Brain pericyte (primary cell): Measurements from ENCODE around the gene LRRFIP2.
"Not testable (repeated sequence)": the region's sequence is repeated elsewhere in the genome, so short reads cannot be mapped to it uniquely, and the experiment has no call there.

Experiments
- DNase-seq: peaks from one replicate; pipeline ENCODE4 v3.0.0-alpha.2; 2012; ENCODE audit warnings: low read depth, low spot score

LRRFIP2 gene

GRCh38 chr3:37174532-37175126 lies at the start of gene LRRFIP2:
LRRFIP2 (minus strand) TSS chr3:37174582; CDS start chr3:37148983, 25,599 bp downstream.
- no peak for DNase-seq

- no peak for DNase-seq
Measured at GRCh38 chr3:37223576-37223975, 49.2 kb upstream of the LRRFIP2 start.

GRCh38 chr3:37223141-37223558 lies 48.8 kb upstream of the LRRFIP2 start:
- no peak for DNase-seq

- not testable (repeated sequence) for DNase-seq
Measured at GRCh38 chr3:37222542-37222941, 48.2 kb upstream of the LRRFIP2 start.

GRCh38 chr3:37221407-37221806 lies 47.0 kb upstream of the LRRFIP2 start:
- no peak for DNase-seq

GRCh38 chr3:37219266-37219665 lies 44.9 kb upstream of the LRRFIP2 start:
- DNase-seq = no peak

- no peak for DNase-seq
Measured at GRCh38 chr3:37218206-37218605, 43.8 kb upstream of the LRRFIP2 start.

- no peak for DNase-seq
Measured at GRCh38 chr3:37217098-37217849, 42.9 kb upstream of the LRRFIP2 start.

- DNase-seq = no peak
Measured at GRCh38 chr3:37216597-37217097, 42.3 kb upstream of the LRRFIP2 start.

GRCh38 chr3:37214076-37214475 lies 39.7 kb upstream of the LRRFIP2 start:
- DNase-seq = no peak

GRCh38 chr3:37210230-37210629 lies 35.8 kb upstream of the LRRFIP2 start:
- no peak for DNase-seq

- DNase-seq = not testable (repeated sequence)
Measured at GRCh38 chr3:37208576-37208975, 34.2 kb upstream of the LRRFIP2 start.

GRCh38 chr3:37208008-37208407 lies 33.6 kb upstream of the LRRFIP2 start:
- not testable (repeated sequence) for DNase-seq

- DNase-seq = not testable (repeated sequence)
Measured at GRCh38 chr3:37206041-37206440, 31.7 kb upstream of the LRRFIP2 start.

GRCh38 chr3:37204314-37204713 lies 29.9 kb upstream of the LRRFIP2 start:
- no peak for DNase-seq

GRCh38 chr3:37202035-37202434 lies 27.7 kb upstream of the LRRFIP2 start:
- no peak for DNase-seq

- DNase-seq = no peak
Measured at GRCh38 chr3:37200141-37200540, 25.8 kb upstream of the LRRFIP2 start.

- no peak for DNase-seq
Measured at GRCh38 chr3:37198996-37199395, 24.6 kb upstream of the LRRFIP2 start.

GRCh38 chr3:37198547-37198946 lies 24.2 kb upstream of the LRRFIP2 start:
- no peak for DNase-seq

GRCh38 chr3:37197810-37198371 lies 23.5 kb upstream of the LRRFIP2 start:
- no peak for DNase-seq

GRCh38 chr3:37194533-37194932 lies 20.2 kb upstream of the LRRFIP2 start:
- no peak for DNase-seq

- DNase-seq = no peak
Measured at GRCh38 chr3:37190667-37191066, 16.3 kb upstream of the LRRFIP2 start.

GRCh38 chr3:37189109-37189508 lies 14.7 kb upstream of the LRRFIP2 start:
- DNase-seq = no peak
